Measurements from ENCODE around the gene MTAP.

DNA sequence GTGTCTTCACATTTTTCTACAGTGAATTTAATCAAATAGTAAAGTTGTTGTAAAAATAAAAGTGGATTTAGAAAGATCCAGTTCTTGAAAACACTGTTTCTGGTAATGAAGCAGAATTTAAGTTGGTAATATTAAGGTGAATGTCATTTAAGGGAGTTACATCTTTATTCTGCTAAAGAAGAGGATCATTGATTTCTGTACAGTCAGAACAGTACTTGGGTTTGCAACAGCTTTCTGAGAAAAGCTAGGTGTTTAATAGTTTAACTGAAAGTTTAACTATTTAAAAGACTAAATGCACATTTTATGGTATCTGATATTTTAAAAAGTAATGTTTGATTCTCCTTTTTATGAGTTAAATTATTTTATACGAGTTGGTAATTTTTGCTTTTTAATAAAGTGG, 60.4 kb downstream of the MTAP start:
- TF ChIP-seq EZH2 (IDR thresholded peaks at IDR 0.05; ENCODE audit: insufficient read depth, poor library complexity, severe bottlenecking): no peak
- TF ChIP-seq EZH2phosphoT487 (IDR thresholded peaks at IDR 0.05; ENCODE audit: insufficient read depth, low read depth): no peak
